ENCODE data around the gene IRAK4. TPM values are rescaled to one million over a fixed set of nuclear protein-coding genes. Genes with fewer than 3 reads are reported as not detected.

Gene IRAK4
- total RNA-seq, 4 donors from 2014 or later: 2.5 to 10.0 (median 2.9) TPM

- DNase-seq (no peak), ATAC-seq (no peak)
- in situ Hi-C loops (cut with MboI; ENCODE audit: low sequenced_read_pairs in 4 of 4) (no loop called here), intact Hi-C loops (cut with DNase I; ENCODE audit: low total_unique reads) (loop anchor here (10.0 kb wide), 1 partner anchor 283 kb away; no protein-coding TSS in a partner anchor)
- no peaks in the 10 kb centered on the region for H3K4me1 ChIP-seq
- H3K9me3 ChIP-seq: no peaks in the 10 kb centered on the region
- H3K36me3 ChIP-seq: peaks cover 0 to 12% of the 10 kb centered on the region in 2 donors
- H3K27me3 ChIP-seq: no peaks in the 10 kb centered on the region
- H3K27ac ChIP-seq: no peak overlapping the region
- TF ChIP-seq POLR2A (IDR thresholded peaks at IDR 0.05): no peak
- peak in 1 of 5 experiments; percentile 24 for TF ChIP-seq CTCF (IDR thresholded peaks at IDR 0.05 in 4 of 5, conservative IDR thresholded peaks at IDR 0.05 in 1 of 5)
- no peak overlapping the region for H3K4me3 ChIP-seq
These were observed 30.6 kb upstream of the IRAK4 start for GRCh38 chr12:43728117-43728516.

GRCh38 chr12:43728698-43729097 lies 30.1 kb upstream of the IRAK4 start:
- no peaks in the 10 kb centered on the region for H3K27me3 ChIP-seq
- ATAC-seq: no peak
- no peaks in the 10 kb centered on the region for H3K9me3 ChIP-seq
- DNase-seq: no peak
- H3K27ac ChIP-seq: no peak overlapping the region
- in situ Hi-C loops (cut with MboI; ENCODE audit: low sequenced_read_pairs in 4 of 4) (no loop called here), intact Hi-C loops (cut with DNase I; ENCODE audit: low total_unique reads) (loop anchor here (10.0 kb wide), 1 partner anchor 284 kb away; no protein-coding TSS in a partner anchor)
- H3K36me3 ChIP-seq: peaks cover 0 to 12% of the 10 kb centered on the region in 2 donors
- TF ChIP-seq POLR2A (IDR thresholded peaks at IDR 0.05) (no peak), CTCF (IDR thresholded peaks at IDR 0.05 in 4 of 5, conservative IDR thresholded peaks at IDR 0.05 in 1 of 5) (no peak)
- H3K4me3 ChIP-seq: no peak overlapping the region
- no peaks in the 10 kb centered on the region for H3K4me1 ChIP-seq

GRCh38 chr12:43730283-43730682 lies 28.5 kb upstream of the IRAK4 start:
- in situ Hi-C loops (cut with MboI; ENCODE audit: low sequenced_read_pairs in 4 of 4): no loop called here
- intact Hi-C loops (cut with DNase I; ENCODE audit: low total_unique reads): no loop called here
- Histone ChIP-seq H3K4me3 (no peak overlapping the region), H3K27ac (no peak overlapping the region), H3K36me3 (peaks cover 2 to 18% of the 10 kb centered on the region in 2 donors), H3K9me3 (no peaks in the 10 kb centered on the region), H3K27me3 (no peaks in the 10 kb centered on the region), H3K4me1 (no peaks in the 10 kb centered on the region)
- no peak for TF ChIP-seq POLR2A (IDR thresholded peaks at IDR 0.05)
- TF ChIP-seq CTCF (IDR thresholded peaks at IDR 0.05 in 4 of 5, conservative IDR thresholded peaks at IDR 0.05 in 1 of 5): no peak
- ATAC-seq: no peak
- DNase-seq: no peak

- no peaks in the 10 kb centered on the region for H3K9me3 ChIP-seq
- no peak overlapping the region for H3K27ac ChIP-seq
- in situ Hi-C loops (cut with MboI; ENCODE audit: low sequenced_read_pairs in 4 of 4) (no loop called here), intact Hi-C loops (cut with DNase I; ENCODE audit: low total_unique reads) (no loop called here)
- H3K4me3 ChIP-seq: no peak overlapping the region
- no peaks in the 10 kb centered on the region for H3K4me1 ChIP-seq
- H3K36me3 ChIP-seq: peaks cover 2 to 40% of the 10 kb centered on the region in 2 donors
- no peaks in the 10 kb centered on the region for H3K27me3 ChIP-seq
- TF ChIP-seq POLR2A (IDR thresholded peaks at IDR 0.05): no peak
- TF ChIP-seq CTCF (IDR thresholded peaks at IDR 0.05 in 4 of 5, conservative IDR thresholded peaks at IDR 0.05 in 1 of 5): no peak
- DNase-seq (no peak), ATAC-seq (no peak)
These were observed 25.1 kb upstream of the IRAK4 start for GRCh38 chr12:43733687-43734086.

GRCh38 chr12:43736927-43737440 lies 21.8 kb upstream of the IRAK4 start:
- ATAC-seq (no peak), DNase-seq (no peak)
- no peak overlapping the region for H3K27ac ChIP-seq
- no peaks in the 10 kb centered on the region for H3K9me3 ChIP-seq
- H3K27me3 ChIP-seq: no peaks in the 10 kb centered on the region
- peaks cover 2 to 29% of the 10 kb centered on the region in 2 donors for H3K36me3 ChIP-seq
- intact Hi-C loops (cut with DNase I; ENCODE audit: low total_unique reads) (no loop called here), in situ Hi-C loops (cut with MboI; ENCODE audit: low sequenced_read_pairs in 4 of 4) (no loop called here)
- no peak overlapping the region for H3K4me3 ChIP-seq
- peaks cover 3 to 9% of the 10 kb centered on the region in 2 donors for H3K4me1 ChIP-seq
- TF ChIP-seq POLR2A (IDR thresholded peaks at IDR 0.05) (no peak), CTCF (IDR thresholded peaks at IDR 0.05 in 4 of 5, conservative IDR thresholded peaks at IDR 0.05 in 1 of 5) (no peak)
